Neural cell (in vitro differentiated cells): ENCODE results near the gene FOXJ3. TPM values are rescaled to one million over a fixed set of nuclear protein-coding genes. Genes with fewer than 3 reads are reported as not detected.

Experiments used
- H2AFZ ChIP-seq: fragments of 200-600, 300-800 bp; sonication (generic), shearing (Covaris generic); 2 replicates; pipeline ENCODE4 v1.6.0; 2014; ENCODE audit warnings: low read depth, mild to moderate bottlenecking, antibody characterized with exemption, low read length, moderate library complexity
- H3F3A ChIP-seq: fragments of 200-600 bp; shearing (Covaris generic); 2 replicates; pipeline ENCODE4 v1.6.1; 2016; ENCODE audit warnings: mild to moderate bottlenecking, moderate library complexity, mixed read lengths, antibody characterized with exemption, low read length; ENCODE audit not compliant: insufficient read depth, poor library complexity, severe bottlenecking
- H3K27ac ChIP-seq: fragments of 200-600, 300-800 bp; sonication (generic), shearing (Covaris generic); 2 replicates; pipeline ENCODE4 v1.5.1; 2014; ENCODE audit warnings: mild to moderate bottlenecking, low read length, moderate library complexity
- H3K27me3 ChIP-seq: fragments of 300-800, 200-600 bp; sonication (generic), shearing (Covaris generic); 2 replicates; pipeline ENCODE4 v1.6.0; 2014; ENCODE audit warnings: mild to moderate bottlenecking, low read depth, low read length, moderate library complexity; ENCODE audit not compliant: insufficient read depth
- H3K36me3 ChIP-seq: fragments of 300-800, 200-600 bp; sonication (generic), shearing (Covaris generic); 2 replicates; pipeline ENCODE4 v1.5.1; 2014; ENCODE audit warnings: mild to moderate bottlenecking, antibody characterized with exemption, low read length, moderate library complexity; ENCODE audit not compliant: insufficient read depth
- H3K4me2 ChIP-seq: fragments of 300-800, 200-600 bp; sonication (generic), shearing (Covaris generic); 2 replicates; pipeline ENCODE4 v1.6.0; 2014; ENCODE audit warnings: mild to moderate bottlenecking, low read length
- H3K4me3 ChIP-seq: fragments of 300-800, 200-600 bp; sonication (generic), shearing (Covaris generic); 2 replicates; pipeline ENCODE4 v1.5.1; 2014; ENCODE audit warnings: mild to moderate bottlenecking, low read length, moderate library complexity
- H3K79me2 ChIP-seq: fragments of 200-600 bp; shearing (Covaris generic); replicated peaks from 2 replicates; pipeline ENCODE4 v1.6.0; 2014; ENCODE audit warnings: mild to moderate bottlenecking, low read length, moderate library complexity; ENCODE audit not compliant: insufficient read depth
- H3K9ac ChIP-seq: fragments of 300-800, 200-600 bp; sonication (generic), shearing (Covaris generic); 2 replicates; pipeline ENCODE4 v1.6.1; 2016; ENCODE audit warnings: mild to moderate bottlenecking, low read length, mixed read lengths
- H3K9me2 ChIP-seq: fragments of 200-600 bp; shearing (Covaris generic); 2 replicates; pipeline ENCODE4 v1.6.1; 2016; ENCODE audit warnings: mild to moderate bottlenecking, low read length, mixed read lengths; ENCODE audit not compliant: insufficient read depth
- H3K9me3 ChIP-seq: fragments of 200-600, 300-800 bp; sonication (generic), shearing (Covaris generic); 2 replicates; pipeline ENCODE4 v1.6.1; 2016; ENCODE audit warnings: mild to moderate bottlenecking, mixed run types, low read length, moderate library complexity, mixed read lengths
- H4K20me1 ChIP-seq: fragments of 200-600 bp; shearing (Covaris generic); 2 replicates; pipeline ENCODE4 v1.6.1; 2016; ENCODE audit warnings: mild to moderate bottlenecking, mixed run types; ENCODE audit not compliant: insufficient read depth
- EP300 ChIP-seq: fragments of 450-650 bp; conservative IDR thresholded peaks from 2 replicates; pipeline ENCODE4 v1.6.1; 2014; ENCODE audit warnings: antibody characterized with exemption, mild to moderate bottlenecking, moderate library complexity; ENCODE audit not compliant: poor library complexity, severe bottlenecking
- EZH2 ChIP-seq: fragments of 200-600, 300-800 bp; shearing (Covaris generic), sonication (generic); IDR thresholded peaks from 2 replicates; pipeline ENCODE4 v1.6.1; 2014; ENCODE audit warnings: antibody characterized with exemption, low read length, borderline replicate concordance, mild to moderate bottlenecking; ENCODE audit not compliant: insufficient read depth, poor library complexity, severe bottlenecking
- MXI1 ChIP-seq: fragments of 450-650 bp; conservative IDR thresholded peaks from 2 replicates; pipeline ENCODE4 v1.6.1; 2014; ENCODE audit warnings: antibody characterized with exemption, mild to moderate bottlenecking; ENCODE audit not compliant: poor library complexity, severe bottlenecking
- POLR2AphosphoS5 ChIP-seq: IDR thresholded peaks from 2 replicates; pipeline ENCODE4 v1.6.1; 2012
- RAD21 ChIP-seq: fragments of 450-650 bp; conservative IDR thresholded peaks from 2 replicates; pipeline ENCODE4 v1.6.1; 2014; ENCODE audit warnings: antibody characterized with exemption, mild to moderate bottlenecking, moderate library complexity
- SMC3 ChIP-seq: fragments of 450-650 bp; conservative IDR thresholded peaks from 2 replicates; pipeline ENCODE4 v1.6.1; 2014; ENCODE audit warnings: antibody characterized with exemption, mild to moderate bottlenecking, moderate library complexity; ENCODE audit not compliant: poor library complexity
- TAF1 ChIP-seq: IDR thresholded peaks from 2 replicates; pipeline ENCODE4 v1.6.1; 2012; ENCODE audit warnings: low read depth
- polyA plus RNA-seq: library from polyadenylated mRNA; depleted of rRNA; stranded (reverse); fragments of >200 nt; gene quantifications from 2 replicates; pipeline ENCODE4 v1.2.3, GENCODE V29; 2014
- TF ChIP-seq, protein P1 (sequence below): fragments of 450-650 bp; IDR thresholded peaks from 2 replicates; pipeline ENCODE4 v1.5.1; 2014; ENCODE audit warnings: antibody characterized with exemption, mild to moderate bottlenecking, moderate library complexity; ENCODE audit not compliant: poor library complexity, severe bottlenecking
- TF ChIP-seq, protein P2 (sequence below): IDR thresholded peaks from 2 replicates; pipeline ENCODE4 v1.6.1; 2012; ENCODE audit warnings: borderline replicate concordance

FOXJ3 gene
- polyA plus RNA-seq, 1 donor from 2014 or later = 36.0 TPM

DNA sequence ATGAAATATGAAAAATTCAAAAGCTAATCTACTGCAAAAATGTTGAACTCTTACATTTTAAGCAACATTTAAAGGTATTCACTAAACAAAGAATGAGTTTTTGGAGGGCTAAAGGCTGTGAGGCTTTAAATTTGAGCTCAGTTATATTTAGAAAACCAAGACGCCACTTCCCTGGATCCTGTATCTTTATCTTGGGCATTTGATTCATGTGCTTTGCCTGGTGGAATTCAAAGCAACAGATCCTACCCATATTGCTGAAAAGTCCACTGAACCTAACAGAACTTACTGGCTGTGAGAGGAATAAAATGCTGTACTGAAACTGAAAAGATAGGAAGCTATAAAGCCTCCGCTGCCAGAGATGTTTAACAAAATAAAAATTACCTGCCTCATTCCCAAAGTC, 14.3 kb downstream of the FOXJ3 start:
- H3K27ac ChIP-seq = no peak overlapping the region
- H2AFZ ChIP-seq = no peak overlapping the region

GRCh38 chr1:42319871-42320484, 15.1 kb downstream of the FOXJ3 start:
- Histone ChIP-seq H4K20me1 (no peaks in the 10 kb centered on the region), H3K4me2 (no peak overlapping the region)
- TF ChIP-seq, protein P1, sequence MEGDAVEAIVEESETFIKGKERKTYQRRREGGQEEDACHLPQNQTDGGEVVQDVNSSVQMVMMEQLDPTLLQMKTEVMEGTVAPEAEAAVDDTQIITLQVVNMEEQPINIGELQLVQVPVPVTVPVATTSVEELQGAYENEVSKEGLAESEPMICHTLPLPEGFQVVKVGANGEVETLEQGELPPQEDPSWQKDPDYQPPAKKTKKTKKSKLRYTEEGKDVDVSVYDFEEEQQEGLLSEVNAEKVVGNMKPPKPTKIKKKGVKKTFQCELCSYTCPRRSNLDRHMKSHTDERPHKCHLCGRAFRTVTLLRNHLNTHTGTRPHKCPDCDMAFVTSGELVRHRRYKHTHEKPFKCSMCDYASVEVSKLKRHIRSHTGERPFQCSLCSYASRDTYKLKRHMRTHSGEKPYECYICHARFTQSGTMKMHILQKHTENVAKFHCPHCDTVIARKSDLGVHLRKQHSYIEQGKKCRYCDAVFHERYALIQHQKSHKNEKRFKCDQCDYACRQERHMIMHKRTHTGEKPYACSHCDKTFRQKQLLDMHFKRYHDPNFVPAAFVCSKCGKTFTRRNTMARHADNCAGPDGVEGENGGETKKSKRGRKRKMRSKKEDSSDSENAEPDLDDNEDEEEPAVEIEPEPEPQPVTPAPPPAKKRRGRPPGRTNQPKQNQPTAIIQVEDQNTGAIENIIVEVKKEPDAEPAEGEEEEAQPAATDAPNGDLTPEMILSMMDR = no peak

More for the DNA sequence above, 14.3 kb downstream of the FOXJ3 start:
- H3K9ac ChIP-seq = no peak overlapping the region
- H3K4me3 ChIP-seq = no peak overlapping the region
- H3K4me2 ChIP-seq = no peak overlapping the region
- TF ChIP-seq, protein P1 = no peak
- TF ChIP-seq POLR2AphosphoS5 = no peak
- TF ChIP-seq EZH2 = no peak
- TF ChIP-seq EP300 = no peak
- no peak for TF ChIP-seq MXI1
- no peak for TF ChIP-seq RAD21
- TF ChIP-seq SMC3 = no peak
- TF ChIP-seq, protein P2, sequence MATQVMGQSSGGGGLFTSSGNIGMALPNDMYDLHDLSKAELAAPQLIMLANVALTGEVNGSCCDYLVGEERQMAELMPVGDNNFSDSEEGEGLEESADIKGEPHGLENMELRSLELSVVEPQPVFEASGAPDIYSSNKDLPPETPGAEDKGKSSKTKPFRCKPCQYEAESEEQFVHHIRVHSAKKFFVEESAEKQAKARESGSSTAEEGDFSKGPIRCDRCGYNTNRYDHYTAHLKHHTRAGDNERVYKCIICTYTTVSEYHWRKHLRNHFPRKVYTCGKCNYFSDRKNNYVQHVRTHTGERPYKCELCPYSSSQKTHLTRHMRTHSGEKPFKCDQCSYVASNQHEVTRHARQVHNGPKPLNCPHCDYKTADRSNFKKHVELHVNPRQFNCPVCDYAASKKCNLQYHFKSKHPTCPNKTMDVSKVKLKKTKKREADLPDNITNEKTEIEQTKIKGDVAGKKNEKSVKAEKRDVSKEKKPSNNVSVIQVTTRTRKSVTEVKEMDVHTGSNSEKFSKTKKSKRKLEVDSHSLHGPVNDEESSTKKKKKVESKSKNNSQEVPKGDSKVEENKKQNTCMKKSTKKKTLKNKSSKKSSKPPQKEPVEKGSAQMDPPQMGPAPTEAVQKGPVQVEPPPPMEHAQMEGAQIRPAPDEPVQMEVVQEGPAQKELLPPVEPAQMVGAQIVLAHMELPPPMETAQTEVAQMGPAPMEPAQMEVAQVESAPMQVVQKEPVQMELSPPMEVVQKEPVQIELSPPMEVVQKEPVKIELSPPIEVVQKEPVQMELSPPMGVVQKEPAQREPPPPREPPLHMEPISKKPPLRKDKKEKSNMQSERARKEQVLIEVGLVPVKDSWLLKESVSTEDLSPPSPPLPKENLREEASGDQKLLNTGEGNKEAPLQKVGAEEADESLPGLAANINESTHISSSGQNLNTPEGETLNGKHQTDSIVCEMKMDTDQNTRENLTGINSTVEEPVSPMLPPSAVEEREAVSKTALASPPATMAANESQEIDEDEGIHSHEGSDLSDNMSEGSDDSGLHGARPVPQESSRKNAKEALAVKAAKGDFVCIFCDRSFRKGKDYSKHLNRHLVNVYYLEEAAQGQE = no peak
- no peak for TF ChIP-seq TAF1
- no peaks in the 10 kb centered on the region for H3F3A ChIP-seq
- peaks cover 2% of the 10 kb centered on the region for H3K36me3 ChIP-seq
- no peaks in the 10 kb centered on the region for H4K20me1 ChIP-seq
- no peaks in the 10 kb centered on the region for H3K27me3 ChIP-seq
- peaks cover 93% of the 10 kb centered on the region for H3K79me2 ChIP-seq
- no peaks in the 10 kb centered on the region for H3K9me2 ChIP-seq
- no peaks in the 10 kb centered on the region for H3K9me3 ChIP-seq

More at GRCh38 chr1:42319871-42320484, 15.1 kb downstream of the FOXJ3 start:
- H3K27ac ChIP-seq = no peak overlapping the region
- peaks cover 2% of the 10 kb centered on the region for H3K36me3 ChIP-seq
- H3F3A ChIP-seq = no peaks in the 10 kb centered on the region
- H3K27me3 ChIP-seq = no peaks in the 10 kb centered on the region
- peaks cover 90% of the 10 kb centered on the region for H3K79me2 ChIP-seq
- H2AFZ ChIP-seq = no peak overlapping the region
- H3K9me2 ChIP-seq = no peaks in the 10 kb centered on the region
- H3K9ac ChIP-seq = no peak overlapping the region
- no peak overlapping the region for H3K4me3 ChIP-seq
- no peaks in the 10 kb centered on the region for H3K9me3 ChIP-seq
